Measurements from ENCODE around the gene CBFA2T2. TPM values are rescaled to one million over a fixed set of nuclear protein-coding genes. Genes with fewer than 3 reads are reported as not detected.
"Not testable (repeated sequence)": the region's sequence is repeated elsewhere in the genome, so short reads cannot be mapped to it uniquely, and the experiment has no call there.

The CBFA2T2 gene
- total RNA-seq, 1 donor from 2014 or later = 13.6 TPM

GRCh38 chr20:33573268-33573667, 83.4 kb downstream of the CBFA2T2 start:
- not testable (repeated sequence) for DNase-seq (ENCODE audit: low read depth)

DNA sequence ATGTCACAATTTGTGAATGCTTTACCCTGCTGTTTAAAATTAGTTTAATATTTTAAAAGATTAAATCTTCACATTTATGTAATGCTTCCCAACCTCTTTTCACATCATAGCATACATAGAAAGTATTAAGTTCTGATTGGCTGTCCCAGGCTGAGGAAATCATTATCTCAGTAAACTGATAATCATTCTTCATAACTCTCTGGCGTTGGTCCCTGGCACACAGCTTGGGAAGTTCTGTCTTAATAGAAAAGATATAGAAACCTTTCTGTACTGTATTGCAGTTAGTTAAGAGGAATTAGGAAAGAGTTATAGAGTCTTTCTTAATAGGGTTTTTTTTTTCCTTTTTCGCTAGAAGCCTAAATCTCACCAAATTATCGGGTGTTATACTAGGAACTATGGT, 85.4 kb downstream of the CBFA2T2 start:
- no peak for DNase-seq (ENCODE audit: low read depth)

- no peak for DNase-seq (ENCODE audit: low read depth)
Observed at GRCh38 chr20:33576432-33577125, 86.7 kb downstream of the CBFA2T2 start.

- no peak for DNase-seq (ENCODE audit: low read depth)
Observed at GRCh38 chr20:33578510-33578909, 88.6 kb downstream of the CBFA2T2 start.

DNA sequence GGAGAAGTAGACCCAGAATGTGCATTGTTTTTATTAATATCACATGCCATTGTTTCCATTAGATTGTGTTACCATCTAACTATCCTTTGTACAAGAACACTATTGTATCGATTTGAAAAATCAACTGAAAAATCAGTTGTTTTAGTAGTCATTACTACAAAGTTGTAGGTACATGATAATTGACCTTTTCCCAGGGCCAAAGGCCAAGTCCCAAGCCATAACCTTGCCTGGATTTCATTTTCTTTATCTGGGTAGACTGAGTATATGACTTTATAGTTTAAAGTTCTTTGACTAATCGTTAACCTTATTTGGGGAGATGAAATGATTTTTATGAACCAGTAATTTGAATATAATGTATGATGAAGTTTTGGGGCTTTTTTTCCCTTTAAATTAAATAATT, 93.2 kb downstream of the CBFA2T2 start:
- no peak for DNase-seq (ENCODE audit: low read depth)

DNA sequence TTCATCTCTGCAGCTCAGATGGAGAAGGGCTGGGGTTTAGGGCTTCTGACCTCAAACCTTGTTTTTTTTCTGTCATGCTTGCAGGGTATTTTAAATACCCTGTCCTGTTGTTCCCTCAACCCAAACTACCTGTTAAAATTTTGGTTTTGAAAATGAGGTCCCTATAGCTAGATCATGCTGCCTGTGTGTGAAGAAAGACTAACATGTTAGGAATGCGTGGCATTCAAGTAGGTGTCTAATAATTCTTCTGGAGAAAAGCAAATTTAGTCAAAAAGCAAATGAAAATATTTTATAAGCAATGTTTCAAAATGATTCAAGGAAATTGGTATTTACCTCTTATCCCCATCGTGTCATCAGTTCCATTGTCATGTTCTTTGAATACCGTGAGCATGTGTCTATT, 95.1 kb downstream of the CBFA2T2 start:
- DNase-seq (ENCODE audit: low read depth) = peak; percentile 33

DNA sequence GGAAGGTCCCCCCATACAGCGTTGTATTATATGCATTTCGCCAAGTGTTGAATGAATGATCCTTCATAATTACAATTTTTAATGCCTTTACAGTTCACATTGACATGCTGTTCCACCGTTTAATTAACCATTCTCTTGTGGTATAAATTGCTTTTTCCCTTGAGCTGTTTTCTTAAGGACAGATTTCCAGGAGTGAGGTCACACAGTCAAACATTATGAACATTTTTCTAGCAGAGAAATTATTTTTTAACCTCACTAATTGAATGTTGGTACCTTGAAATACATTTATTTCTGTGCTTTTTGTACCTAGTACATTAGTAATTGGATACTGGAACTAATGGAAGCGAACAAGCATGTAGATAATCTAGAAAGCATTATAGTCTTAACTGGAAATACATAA, 95.5 kb downstream of the CBFA2T2 start:
- peak; percentile 42 for DNase-seq (ENCODE audit: low read depth)

GRCh38 chr20:33589059-33589458, 99.2 kb downstream of the CBFA2T2 start:
- no peak for DNase-seq (ENCODE audit: low read depth)

- DNase-seq (ENCODE audit: low read depth) = not testable (repeated sequence)
Observed at GRCh38 chr20:33591901-33592300, 102.0 kb downstream of the CBFA2T2 start.

- DNase-seq (ENCODE audit: low read depth) = no peak
Observed at GRCh38 chr20:33594743-33595142, 104.8 kb downstream of the CBFA2T2 start.

GRCh38 chr20:33600414-33600813, 110.5 kb downstream of the CBFA2T2 start:
- DNase-seq (ENCODE audit: low read depth) = no peak

GRCh38 chr20:33600981-33601380, 111.1 kb downstream of the CBFA2T2 start:
- DNase-seq (ENCODE audit: low read depth) = no peak

DNA sequence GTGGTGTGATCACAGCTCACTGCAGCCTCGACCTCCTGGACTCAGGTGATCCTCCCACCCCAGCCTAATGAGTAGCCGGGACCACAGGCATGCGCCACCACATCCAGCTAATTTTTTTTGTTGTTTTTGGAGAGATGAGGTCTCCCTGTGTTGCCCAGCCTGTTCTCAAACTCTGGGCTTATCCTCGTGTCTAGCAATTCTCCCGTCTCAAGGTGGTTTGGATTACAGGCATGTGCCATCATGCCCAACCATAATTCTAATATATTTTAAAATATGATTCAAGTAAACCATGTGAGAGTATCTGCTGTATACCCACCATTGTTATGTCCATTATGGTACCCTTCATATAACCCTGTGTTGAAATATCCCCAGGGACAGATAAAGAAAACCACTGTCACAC, 112.0 kb downstream of the CBFA2T2 start:
- DNase-seq (ENCODE audit: low read depth) = no peak

- DNase-seq (ENCODE audit: low read depth) = peak; percentile 10
Observed at GRCh38 chr20:33602826-33603590, 113.1 kb downstream of the CBFA2T2 start.

GRCh38 chr20:33604084-33604990, 114.4 kb downstream of the CBFA2T2 start:
- no peak for DNase-seq (ENCODE audit: low read depth)

GRCh38 chr20:33604991-33605370, 115.1 kb downstream of the CBFA2T2 start:
- no peak for DNase-seq (ENCODE audit: low read depth)

- DNase-seq (ENCODE audit: low read depth) = no peak
Observed at GRCh38 chr20:33606118-33606771, 116.3 kb downstream of the CBFA2T2 start.

DNA sequence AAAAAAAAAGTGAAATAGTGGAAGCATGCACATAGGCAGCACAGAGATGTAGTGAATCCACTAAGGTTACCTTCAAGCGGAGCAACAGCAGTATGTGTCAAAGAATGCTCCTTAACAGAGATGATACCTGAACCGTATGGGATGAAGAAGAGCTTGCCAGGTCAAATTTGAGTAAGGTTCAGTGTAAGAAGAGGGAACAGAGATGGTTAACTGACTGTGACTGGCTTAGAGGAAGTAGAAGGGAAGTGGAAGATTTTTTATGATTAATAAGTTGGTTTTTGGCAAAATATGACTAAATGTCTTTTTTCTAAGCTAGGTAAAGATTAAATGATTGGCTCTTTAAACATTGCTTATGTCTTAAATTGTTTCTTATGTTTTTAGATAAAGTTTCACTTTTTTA, 119.6 kb downstream of the CBFA2T2 start:
- DNase-seq (ENCODE audit: low read depth) = no peak

DNA sequence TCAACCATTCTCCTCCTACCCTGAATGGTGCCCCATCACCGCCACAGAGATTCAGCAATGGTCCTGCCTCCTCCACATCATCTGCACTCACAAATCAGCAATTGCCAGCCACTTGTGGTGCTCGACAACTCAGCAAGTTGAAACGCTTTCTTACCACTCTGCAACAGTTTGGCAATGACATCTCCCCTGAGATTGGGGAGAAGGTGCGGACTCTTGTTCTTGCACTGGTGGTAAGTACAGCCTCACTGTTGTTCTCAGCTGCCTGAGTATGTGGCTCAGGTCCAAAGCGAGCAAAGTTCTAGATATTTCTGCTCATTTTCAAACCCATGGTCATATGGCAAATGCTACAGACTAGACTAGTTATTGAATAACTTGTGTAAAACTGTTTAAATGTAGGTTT, 121.2 kb downstream of the CBFA2T2 start:
- no peak for DNase-seq (ENCODE audit: low read depth)

DNA sequence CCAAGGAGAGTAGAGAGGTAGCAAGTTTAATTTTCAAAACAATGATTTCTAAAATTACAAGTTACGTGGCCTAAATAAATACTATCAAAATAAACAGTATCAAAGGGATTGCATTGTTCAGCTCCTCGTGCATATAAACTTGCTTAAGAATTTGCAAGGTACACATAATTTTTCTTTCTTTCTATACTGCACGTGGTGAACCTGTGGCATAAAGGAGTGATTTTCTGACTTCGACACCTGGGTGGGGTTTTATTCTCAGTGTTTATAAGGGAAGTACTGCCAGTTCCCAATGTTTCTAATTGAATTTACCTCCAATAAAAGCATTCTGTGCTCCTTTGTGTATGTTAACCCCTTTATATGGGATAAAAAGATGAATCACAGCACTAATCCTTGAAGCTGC, 122.1 kb downstream of the CBFA2T2 start:
- no peak for DNase-seq (ENCODE audit: low read depth)

- DNase-seq (ENCODE audit: low read depth) = no peak
Observed at GRCh38 chr20:33621717-33622400, 132.0 kb downstream of the CBFA2T2 start.
